Limb (tissue), 2 donors: Measurements from ENCODE around the gene PPIAL4G.
"Not testable (repeated sequence)": the region's sequence is repeated elsewhere in the genome, so short reads cannot be mapped to it uniquely, and the experiment has no call there.

Experiments used
- DNase-seq, 2 donors: peaks; one replicate each; pipeline ENCODE4 v3.0.0-alpha.2; 2016; ENCODE audit errors: extremely low spot score in 2 of 2

PPIAL4G gene

DNA sequence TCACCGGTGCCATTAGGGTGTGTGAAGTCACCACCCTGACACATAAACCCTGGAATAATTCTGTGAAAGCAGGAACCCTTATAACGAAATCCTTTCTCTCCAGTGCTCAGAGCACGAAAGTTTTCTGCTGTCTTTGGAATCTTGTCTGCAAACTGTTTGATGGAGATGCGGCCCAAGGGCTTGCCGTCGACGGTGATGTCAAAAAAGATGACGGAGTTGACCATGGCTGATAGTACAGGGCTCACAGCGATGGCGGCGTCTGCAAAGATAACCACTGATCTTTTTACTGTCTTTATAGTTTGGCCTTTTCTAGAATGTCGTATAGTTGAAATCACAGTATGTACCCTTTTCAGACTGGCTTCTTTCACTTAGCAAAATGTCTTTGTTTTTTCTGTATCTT lies at the start of gene PPIAL4G:
PPIAL4G (minus strand) TSS at position 274 of the 400 bp plus-strand sequence; CDS start at position 224, 50 bp downstream.
- not testable (repeated sequence) for DNase-seq

DNA sequence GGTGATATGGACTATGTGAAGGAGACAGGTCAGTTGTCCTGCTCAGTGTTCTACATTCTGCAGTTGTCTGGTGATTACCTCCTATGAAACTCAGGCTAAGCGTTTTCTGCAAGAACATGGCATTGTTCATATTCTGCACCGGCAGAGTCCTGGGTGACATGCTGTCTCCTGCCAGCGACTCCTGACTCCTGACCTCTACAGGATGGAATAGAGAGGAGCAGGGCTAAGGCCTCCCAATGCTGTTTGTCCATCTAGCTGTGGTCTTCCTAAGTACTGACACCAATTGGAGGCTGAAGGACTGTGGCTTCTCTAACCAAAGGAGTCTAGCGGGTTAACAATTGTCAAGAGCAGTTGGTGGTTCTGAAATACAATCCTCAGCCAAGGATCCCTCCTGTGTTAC lies 49.1 kb upstream of the PPIAL4G start:
- DNase-seq = not testable (repeated sequence)

DNA sequence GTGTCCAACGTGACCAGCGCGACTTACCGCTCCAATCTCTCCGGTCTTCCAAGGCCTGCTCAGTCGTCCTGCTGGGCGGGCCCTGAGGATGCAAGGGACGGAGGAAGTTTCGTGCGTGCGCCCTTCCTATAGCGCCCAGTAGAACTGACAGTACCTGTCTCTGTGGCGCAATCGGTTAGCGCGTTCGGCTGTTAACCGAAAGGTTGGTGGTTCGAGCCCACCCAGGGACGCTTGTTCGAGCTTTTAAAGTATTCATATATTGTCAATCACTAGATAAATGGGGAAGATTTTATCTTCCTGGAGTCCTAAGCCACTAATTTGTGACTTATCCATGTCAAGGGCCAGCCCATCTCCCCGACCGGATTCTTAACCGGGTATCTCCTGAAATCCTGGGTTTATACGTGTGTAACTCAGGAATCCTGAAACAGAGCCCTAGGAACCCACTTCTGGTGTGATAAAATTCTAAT lies 46.0 kb upstream of the PPIAL4G start:
- DNase-seq = peak in 1 of 2 donors; percentile 23

DNA sequence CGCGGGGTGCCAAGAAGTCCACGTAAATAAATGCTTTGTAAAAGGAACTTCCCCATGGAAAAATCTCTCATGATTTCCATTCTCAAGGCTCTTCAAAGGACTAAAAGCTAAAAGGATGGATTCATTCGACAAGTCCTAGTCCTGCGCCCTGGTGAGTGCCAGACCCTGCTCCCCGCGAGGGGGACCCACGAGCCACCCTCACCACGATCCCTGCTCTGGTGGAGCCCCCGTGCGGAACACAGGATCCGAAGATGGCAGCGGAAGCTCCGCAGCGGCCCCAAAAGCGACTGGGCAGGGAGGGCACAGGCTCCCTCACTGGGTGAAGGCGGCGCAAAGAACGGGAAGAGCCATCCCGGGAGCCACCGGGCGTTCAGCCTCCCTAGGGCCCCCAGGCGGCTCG lies 45.5 kb upstream of the PPIAL4G start:
- not testable (repeated sequence) for DNase-seq

DNA sequence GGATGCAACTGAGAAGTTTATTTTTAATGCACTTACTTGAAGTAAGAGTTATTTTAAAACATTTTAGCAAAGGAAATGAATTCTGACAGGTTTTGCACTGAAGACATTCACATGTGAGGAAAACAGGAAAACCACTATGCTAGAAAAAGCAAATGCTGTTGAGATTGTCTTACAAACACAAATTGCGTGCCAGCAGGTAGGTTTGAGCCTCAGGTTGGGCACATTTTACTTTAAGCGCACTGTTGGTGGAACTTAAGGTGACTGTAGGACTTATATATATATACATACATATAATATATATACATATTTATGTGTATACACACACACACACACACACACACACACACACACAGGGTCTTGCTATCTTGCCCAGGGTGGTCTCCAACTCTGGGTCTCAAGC lies 43.5 kb upstream of the PPIAL4G start:
- not testable (repeated sequence) for DNase-seq

DNA sequence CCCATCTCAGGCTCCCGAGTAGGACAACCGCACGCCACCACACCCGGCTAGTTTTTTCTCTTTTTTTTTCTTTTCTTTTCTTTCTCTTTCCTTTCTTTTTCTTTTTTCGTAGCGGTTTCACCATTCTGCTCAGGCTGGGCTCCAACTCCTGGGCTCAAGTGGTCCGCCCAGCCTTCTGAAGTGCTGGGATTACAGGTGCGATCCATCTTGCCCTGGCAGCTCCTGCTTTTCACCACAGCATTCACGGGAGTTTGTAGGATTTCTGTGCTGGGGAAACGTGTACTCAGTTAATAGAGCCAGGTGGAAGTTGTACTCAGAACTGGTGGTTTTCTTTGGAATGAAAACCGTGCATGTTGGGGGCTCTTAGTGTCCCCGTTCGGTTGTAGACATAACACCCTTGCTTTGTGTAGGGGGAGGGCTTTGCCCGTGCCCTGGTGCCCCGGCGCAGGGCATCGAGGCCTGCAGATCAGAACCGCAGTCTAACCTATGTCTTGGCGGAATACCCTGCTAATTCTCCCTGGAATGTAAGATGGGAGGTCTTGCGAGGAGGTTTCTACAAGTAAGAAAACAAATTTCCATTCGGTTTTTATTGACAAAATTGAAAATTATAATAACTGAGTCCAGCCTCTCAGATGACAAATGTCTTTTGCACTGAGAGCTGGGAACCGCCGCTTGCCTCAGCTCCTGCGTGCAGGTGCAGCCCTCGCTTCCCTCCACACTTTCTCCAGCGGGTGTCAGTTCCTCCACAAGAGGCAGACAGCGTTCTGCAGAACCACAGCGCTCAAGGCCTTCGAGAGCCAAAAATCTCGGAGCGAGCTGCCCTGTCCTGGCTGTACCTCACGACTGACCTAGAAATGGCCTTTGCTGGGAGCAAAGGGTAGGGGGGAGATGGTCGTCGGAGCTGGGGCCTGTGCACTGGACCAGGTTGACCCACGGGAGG lies 40.4 kb upstream of the PPIAL4G start:
- DNase-seq = not testable (repeated sequence)

DNA sequence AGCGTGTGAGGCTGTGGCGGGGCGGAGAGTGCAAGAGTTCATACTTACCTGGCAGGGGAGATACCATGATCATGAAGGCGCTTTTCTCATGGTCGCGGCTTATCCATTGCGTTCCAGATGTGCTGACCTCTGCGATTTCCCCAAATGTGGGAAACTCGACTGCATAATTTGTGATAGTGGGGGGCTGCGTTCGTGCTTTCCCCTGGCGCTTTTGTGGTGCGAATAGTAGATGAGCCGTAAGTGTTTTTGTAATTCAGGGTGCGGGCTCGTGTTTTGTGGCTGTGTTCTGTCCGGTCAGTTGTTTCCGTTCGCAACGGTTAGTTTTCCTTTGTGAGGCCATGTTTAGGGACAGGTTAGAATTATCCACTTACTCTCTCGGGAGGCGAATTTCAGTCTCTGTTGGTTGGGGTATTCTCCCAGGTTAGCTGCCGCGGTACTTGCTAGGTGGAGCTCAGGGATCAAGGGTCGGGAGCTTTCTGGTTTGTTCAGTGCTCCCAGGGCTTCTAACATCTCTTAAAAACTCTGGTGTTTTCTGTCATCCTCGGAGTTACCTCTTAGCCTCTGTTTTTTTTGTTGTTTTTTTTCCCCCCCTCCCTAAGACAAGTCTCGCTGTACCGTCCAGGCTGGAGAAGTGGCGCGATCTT lies 39.6 kb upstream of the PPIAL4G start:
- DNase-seq = peak; percentile 85 to 88

DNA sequence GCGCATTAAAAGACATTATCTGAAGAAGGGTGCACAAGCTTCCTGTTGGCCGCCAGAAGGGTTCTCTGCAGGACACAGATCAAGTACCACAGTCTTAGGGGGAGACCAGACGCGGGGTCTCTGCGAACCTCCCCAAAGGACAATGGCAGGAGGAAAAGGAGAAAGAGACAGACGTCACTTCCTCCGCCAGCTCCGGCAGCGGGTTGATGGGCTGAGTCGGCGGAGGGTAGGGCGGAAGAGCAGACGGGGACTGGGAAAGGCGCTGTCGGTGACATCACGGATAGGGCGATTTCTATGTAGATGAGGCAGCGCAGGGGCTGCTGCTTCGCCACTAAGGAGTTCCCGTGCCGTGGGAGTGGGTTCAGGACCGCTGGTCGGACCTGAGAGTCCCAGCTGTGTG lies 39.0 kb upstream of the PPIAL4G start:
- DNase-seq = peak; percentile 79 to 81

DNA sequence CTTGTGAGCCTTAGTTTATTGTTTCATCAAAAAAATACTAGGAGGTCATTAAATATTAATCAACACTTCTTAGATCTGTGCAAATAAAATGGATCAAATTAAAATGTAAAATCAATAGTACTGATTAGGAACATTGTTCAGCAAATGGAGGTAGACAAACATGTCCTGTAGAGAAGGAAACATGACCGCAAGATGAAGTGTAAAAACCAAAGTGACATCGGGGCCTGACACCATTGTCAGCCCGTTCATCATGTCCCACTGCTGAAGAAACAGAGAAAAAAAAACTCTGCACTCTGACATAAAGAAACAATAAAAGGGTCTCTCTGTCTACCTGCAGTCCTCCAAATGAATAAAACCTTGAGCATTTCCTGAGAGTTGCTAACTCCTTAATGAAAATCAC lies 31.2 kb upstream of the PPIAL4G start:
- not testable (repeated sequence) for DNase-seq

DNA sequence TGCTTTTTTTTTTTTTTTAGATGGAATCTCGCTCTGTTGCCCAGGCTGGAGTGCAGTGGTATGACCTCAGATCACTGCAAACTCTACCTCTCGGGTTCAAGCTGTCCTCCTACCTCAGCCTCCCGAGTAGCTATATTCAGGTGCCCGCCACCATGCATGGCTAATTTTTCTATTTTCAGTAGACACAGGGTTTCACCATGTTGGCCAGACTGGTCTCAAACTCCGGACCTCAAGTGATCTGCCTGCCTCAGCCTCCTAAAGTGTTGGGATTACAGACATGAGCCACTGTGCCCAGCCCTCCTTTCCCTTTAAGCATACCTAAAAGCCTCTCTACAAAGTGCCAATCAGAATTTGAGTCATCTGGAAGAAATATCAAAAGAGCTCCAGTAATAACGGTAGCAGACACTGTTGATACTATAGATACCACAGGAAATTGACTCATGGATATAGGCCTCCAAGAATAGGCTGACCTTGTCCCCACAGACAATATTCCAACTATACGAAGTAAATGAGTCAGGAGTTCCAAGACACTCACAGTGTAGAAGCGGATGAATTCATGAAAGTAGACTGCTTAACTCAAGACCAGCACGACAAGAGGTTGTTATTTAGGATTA lies 29.6 kb upstream of the PPIAL4G start:
- not testable (repeated sequence) for DNase-seq

DNA sequence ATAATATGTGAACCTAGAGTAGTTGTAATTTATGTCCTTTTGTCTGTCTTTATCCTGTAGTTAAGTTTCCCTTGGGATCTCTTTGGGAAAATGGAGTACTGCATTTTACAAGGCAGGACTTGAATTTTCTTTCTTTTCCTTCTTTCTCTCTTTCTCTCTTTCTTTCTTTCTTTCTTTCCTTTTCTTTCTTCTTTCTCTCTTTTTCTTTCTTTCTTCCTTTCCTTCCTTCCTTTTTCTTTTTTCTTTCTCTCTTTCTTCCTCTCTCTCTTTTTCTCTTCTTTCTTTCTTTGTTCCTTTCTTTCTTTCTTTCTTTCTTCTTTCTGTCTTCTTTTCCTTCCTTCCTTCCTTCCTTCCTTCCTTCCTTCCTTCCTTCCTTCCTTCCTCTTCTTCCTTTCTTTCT lies 10.8 kb upstream of the PPIAL4G start:
- not testable (repeated sequence) for DNase-seq

DNA sequence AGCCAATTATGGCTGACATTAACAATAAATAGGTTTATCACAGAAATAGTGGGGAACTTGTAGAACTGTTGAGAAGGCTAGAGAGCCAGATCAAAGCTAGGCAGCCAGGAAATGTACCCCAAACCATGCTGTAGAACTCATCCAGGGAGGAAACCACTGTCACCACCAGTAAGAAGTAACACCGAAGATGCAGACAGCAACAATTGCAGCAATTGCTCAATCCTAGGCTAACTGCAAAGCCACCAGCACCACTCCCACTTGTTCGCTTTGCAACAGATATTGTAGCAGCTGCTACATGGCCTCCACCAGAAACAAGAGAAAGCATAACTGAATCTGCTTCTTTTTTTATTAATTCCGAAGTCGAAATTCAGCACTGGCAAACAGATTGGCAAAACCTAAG lies 2.0 kb downstream of the PPIAL4G start:
- DNase-seq = not testable (repeated sequence)

DNA sequence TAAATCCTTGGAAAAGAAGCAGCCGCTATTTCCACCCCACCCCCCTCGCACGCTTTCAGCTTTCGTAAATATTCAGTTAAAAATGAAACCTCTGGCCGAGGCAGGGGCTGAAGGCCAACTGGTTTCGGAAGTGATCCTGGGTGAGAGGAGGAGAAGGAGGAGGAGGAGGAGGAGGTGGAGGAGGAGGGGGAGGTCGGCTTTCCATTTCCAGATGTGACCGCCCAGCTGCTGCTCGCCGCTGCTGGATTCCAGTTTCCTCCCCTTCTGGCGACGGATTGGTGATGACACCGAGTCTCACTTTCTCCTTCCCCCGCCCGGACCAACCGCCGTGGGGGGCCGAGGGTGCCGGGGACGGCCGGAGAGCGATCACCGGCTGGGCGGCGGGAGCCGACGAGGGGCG lies 23.4 kb downstream of the PPIAL4G start:
- DNase-seq = not testable (repeated sequence)

DNA sequence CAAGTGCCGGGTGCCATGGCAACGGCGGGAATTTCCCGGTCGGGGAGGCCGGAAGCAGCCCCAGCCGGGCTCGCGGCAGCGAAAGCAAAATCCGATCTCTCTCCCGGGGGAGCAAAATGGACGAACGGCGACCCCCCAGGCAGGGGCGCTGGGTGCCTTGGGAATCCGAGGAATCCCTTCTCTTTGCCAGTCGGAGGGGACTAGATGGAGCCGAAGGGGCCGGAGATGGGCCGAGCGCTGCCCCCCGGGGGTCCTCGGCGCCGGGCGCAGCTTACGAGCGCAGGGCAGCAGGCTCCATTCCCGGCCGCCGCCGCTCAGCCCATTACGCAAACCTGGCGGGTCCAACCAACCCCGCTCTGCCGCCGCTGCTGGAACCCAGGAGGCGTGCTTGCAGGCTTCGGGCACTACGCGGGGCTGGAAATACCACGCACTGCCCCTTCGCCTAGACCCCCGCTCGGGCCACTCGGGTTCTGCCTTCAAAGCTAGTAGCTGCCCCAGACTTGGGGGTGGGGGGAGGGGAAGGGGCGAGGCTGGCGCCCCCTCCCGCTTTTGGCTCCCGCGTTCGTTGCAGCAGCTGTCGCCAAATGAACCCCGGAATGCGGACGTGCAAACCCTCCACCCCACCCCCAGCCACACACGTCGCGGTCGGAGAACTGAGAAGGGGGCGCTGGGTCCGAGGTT lies 24.1 kb downstream of the PPIAL4G start:
- peak; percentile 1 to 68 for DNase-seq

DNA sequence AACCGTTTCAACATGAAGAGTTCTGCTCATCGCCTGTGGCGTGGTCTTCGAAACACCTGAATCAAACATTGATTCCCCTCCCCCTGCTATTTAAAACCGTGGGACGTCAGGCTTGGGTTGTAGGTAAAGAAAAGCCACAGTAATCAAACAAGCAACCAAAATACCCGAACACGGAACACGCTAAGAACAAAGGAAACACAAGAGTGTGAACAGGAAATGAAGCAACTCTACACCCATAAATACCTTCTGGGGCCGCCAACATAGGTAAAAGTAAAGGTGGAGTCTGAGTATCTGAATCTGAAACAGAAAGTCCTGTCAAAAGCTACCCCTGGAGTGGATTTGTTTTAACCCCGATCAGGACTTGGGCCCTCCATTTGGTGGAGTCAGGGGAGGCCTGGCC lies 24.7 kb downstream of the PPIAL4G start:
- DNase-seq = not testable (repeated sequence)

DNA sequence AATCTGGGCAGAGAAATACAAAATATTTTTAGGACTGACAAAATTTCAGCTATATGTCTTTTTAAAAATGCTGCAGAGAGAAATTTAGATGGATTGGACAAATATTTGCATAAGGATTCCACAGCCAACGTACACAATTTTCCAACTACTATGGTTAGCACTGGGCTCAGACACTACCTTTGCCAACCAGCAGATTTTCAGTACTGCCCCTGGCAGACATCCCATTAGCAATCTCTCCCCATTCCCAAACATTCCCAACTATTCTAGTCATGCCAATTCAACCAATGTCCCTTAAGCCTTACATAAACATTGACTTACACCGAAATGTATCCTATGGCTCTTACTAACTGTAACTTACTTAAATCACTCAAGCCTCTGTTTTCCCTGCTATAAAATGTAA lies 30.3 kb downstream of the PPIAL4G start:
- not testable (repeated sequence) for DNase-seq

DNA sequence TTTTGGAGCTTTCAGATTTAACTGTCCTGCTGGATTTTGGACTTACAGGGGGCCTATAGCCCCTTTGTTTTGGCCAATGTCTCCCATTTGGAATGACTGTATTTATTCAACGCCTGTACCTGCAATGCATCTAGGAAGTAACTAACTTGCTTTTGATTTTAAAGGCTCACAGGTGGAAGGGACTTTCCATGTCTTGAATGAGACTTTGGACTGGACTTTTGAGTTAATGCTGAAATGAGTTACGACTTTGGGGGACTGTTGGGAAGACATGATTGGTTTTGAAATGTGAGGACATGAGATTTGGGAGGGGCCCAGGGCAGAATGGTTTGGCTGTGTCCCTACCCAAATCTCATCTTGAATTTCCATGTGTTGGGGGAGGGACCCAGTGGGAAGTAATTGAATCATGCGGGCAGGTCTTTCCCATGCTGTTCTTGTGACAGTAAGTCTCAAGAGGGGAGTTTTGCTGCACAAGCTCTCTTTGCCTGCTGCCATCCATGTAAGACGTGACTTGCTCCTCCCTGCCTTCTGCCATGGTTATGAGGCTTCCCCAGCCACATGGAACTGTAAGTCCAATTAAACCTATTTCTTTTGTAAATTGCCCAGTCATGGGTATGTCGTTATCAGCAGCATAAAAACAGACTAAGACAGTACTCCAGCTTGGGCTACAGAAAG lies 43.3 kb downstream of the PPIAL4G start:
- not testable (repeated sequence) for DNase-seq

DNA sequence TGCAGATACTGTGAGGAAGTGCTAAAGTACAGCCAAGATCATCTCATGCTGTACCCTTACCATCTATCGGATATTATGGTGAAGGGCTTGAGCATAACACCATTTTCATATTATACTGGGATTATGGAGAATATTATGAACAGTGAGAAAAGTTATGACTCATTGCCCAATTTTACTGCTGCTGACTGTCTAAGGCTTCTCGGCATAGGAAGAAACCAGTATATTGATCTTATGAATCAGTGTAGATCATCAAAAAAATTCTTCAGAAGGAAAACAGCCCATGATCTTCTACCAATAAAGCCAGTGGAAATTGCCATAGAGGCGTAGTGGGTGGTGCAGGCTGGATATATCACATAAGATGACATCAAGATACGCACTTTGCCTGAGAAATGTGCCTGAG lies 47.7 kb downstream of the PPIAL4G start:
- DNase-seq = no peak

DNA sequence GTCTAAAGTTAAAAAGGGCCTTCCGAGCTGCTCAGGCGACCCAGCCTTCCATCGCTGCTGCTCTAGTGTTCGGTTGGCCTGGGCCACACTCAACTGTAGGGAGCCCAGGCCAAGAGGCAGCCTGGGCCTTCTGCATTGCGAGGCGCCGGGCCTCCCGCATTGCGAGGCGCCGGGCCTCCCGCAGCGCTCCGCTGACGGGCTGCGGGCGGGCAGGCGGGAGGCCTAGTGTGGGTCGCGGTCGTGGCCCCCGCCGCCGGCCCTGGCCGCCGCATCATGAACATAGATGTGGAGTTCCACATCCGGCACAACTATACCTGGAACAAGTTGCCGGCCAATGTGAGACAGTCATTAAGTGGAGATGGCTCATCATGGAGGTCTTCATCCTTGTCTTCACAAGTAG lies 48.3 kb downstream of the PPIAL4G start:
- DNase-seq = no peak

DNA sequence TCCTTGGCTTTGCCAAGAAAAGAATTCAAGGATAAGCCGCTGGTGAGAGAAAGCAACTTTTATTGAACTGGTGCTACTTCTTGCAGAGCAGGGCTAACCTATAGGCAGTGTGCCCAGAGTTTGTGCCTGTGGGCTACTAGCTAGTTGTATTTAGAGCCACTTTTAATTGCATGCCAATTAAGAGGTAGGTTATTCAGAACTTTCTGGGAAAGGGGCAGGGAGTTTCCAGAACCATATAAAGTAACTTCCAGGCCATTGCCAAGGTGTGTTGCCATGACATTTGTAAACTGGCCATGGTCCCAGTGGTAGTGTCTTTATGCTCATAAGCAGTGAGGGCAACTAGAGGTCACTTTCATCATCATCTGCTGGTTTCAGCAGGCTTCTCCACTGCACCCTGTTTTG lies 50.2 kb downstream of the PPIAL4G start:
- DNase-seq = not testable (repeated sequence)
